GM18511 (cell line): ENCODE results near the gene RB1.

Source experiments
- ATAC-seq: cut with Tn5 transposase; IDR thresholded peaks from one replicate; pipeline ENCODE4 v1.9.1; 2021; ENCODE audit warnings: mild to moderate bottlenecking, moderate library complexity; ENCODE audit not compliant: unreplicated experiment

RB1 gene

GRCh38 chr13:48514793-48515192 lies 211.2 kb downstream of the RB1 start:
- no peak for ATAC-seq

- no peak for ATAC-seq
Measured at GRCh38 chr13:48515732-48516131, 212.2 kb downstream of the RB1 start.

- ATAC-seq: no peak
Measured at GRCh38 chr13:48518083-48518482, 214.5 kb downstream of the RB1 start.

- no peak for ATAC-seq
Measured at GRCh38 chr13:48526286-48526685, 222.7 kb downstream of the RB1 start.

- ATAC-seq: no peak
Measured at GRCh38 chr13:48527955-48528354, 224.4 kb downstream of the RB1 start.

- no peak for ATAC-seq
Measured at GRCh38 chr13:48528720-48529119, 225.2 kb downstream of the RB1 start.

GRCh38 chr13:48530833-48531232 lies 227.3 kb downstream of the RB1 start:
- ATAC-seq: no peak
